GM19099 (cell line): ENCODE data around the gene COL24A1.

Experiments used
- POLR2A ChIP-seq: IDR thresholded peaks from 3 replicates; pipeline ENCODE4 v1.6.1; 2011; ENCODE audit warnings: low read depth; ENCODE audit not compliant: insufficient read length; ENCODE audit errors: extremely low read depth

The COL24A1 gene

GRCh38 chr1:85748120-85748519 lies 408.5 kb downstream of the COL24A1 start:
- no peak for TF ChIP-seq POLR2A

GRCh38 chr1:85746777-85747176 lies 409.8 kb downstream of the COL24A1 start:
- no peak for TF ChIP-seq POLR2A

GRCh38 chr1:85743814-85744213 lies 412.8 kb downstream of the COL24A1 start:
- TF ChIP-seq POLR2A = no peak

- no peak for TF ChIP-seq POLR2A
Measured at GRCh38 chr1:85734931-85735330, 421.6 kb downstream of the COL24A1 start.

GRCh38 chr1:85718678-85719340 lies 437.8 kb downstream of the COL24A1 start:
- TF ChIP-seq POLR2A = no peak

GRCh38 chr1:85708829-85709227 lies 447.7 kb downstream of the COL24A1 start:
- TF ChIP-seq POLR2A = no peak

- peak; percentile 75 for TF ChIP-seq POLR2A
Measured at GRCh38 chr1:85707990-85708828, 448.4 kb downstream of the COL24A1 start, which contains the start of gene ZNHIT6. TSS of gene ZNHIT6 (minus strand) at chr1:85708433. CDS start at chr1:85708284, 149 bp downstream.

- TF ChIP-seq POLR2A = no peak
Measured at GRCh38 chr1:85707267-85707989, 449.1 kb downstream of the COL24A1 start.

GRCh38 chr1:85705940-85706339 lies 450.6 kb downstream of the COL24A1 start:
- no peak for TF ChIP-seq POLR2A

- TF ChIP-seq POLR2A = no peak
Measured at GRCh38 chr1:85700422-85700821, 456.1 kb downstream of the COL24A1 start.

GRCh38 chr1:85697895-85698294 lies 458.7 kb downstream of the COL24A1 start:
- TF ChIP-seq POLR2A = no peak

- no peak for TF ChIP-seq POLR2A
Measured at GRCh38 chr1:85692730-85693314, 463.8 kb downstream of the COL24A1 start.

- TF ChIP-seq POLR2A = no peak
Measured at GRCh38 chr1:85689775-85690404, 466.7 kb downstream of the COL24A1 start.

- no peak for TF ChIP-seq POLR2A
Measured at GRCh38 chr1:85683292-85684025, 473.1 kb downstream of the COL24A1 start.

- TF ChIP-seq POLR2A = no peak
Measured at GRCh38 chr1:85681087-85681486, 475.5 kb downstream of the COL24A1 start.
